CD4-positive, alpha-beta T cell (primary cell): ENCODE results near the gene SCN10A. TPM values are rescaled to one million over a fixed set of nuclear protein-coding genes. Genes with fewer than 3 reads are reported as not detected.

Experiments
- ATAC-seq: fragments of 200-7000 bp; cut with Tn5 transposase; one replicate; pipeline ENCODE4 v1.10.0; 2022; ENCODE audit warnings: mild to moderate bottlenecking; ENCODE audit not compliant: poor library complexity
- CTCF ChIA-PET: fragments of 350-600 bp; sonication (Branson Sonifier 250); formaldehyde crosslinking; loops from one replicate; lab custom pipeline; 2021; ENCODE audit warnings: antibody characterized with exemption, inconsistent platforms; lab: Charles Lee
- POLR2A ChIA-PET: fragments of 350-600 bp; sonication (Branson Sonifier 250); formaldehyde crosslinking; loops from one replicate; lab custom pipeline; 2021; ENCODE audit warnings: antibody characterized with exemption, inconsistent platforms; lab: Charles Lee
- DNase-seq, 14 experiments: peaks; one replicate each; pipeline ENCODE4 v3.0.0-alpha.2; 2013 to 2020; ENCODE audit warnings: mixed read lengths in 2 of 14
- H3K27ac ChIP-seq, 2 donors: one replicate each; pipeline versions ENCODE4 v1.5.1 to v1.7.0; 2013; ENCODE audit warnings: low read length in 2 of 2, low read depth in 1 of 2, mild to moderate bottlenecking in 1 of 2
- H3K27me3 ChIP-seq, 2 experiments: 1 replicate in 1 of 2; 2 replicates in 1 of 2; pipeline versions ENCODE4 v1.6.1 to v1.7.0; 2013; ENCODE audit warnings: low read length in 2 of 2, control low read depth in 1 of 2, mild to moderate bottlenecking in 1 of 2, moderate library complexity in 1 of 2; ENCODE audit not compliant: insufficient read depth in 2 of 2, control insufficient read depth in 1 of 2
- H3K36me3 ChIP-seq: one replicate; pipeline ENCODE4 v1.6.1; 2013; ENCODE audit warnings: low read length, control low read depth; ENCODE audit not compliant: insufficient read depth
- H3K4me1 ChIP-seq: one replicate; pipeline ENCODE4 v1.6.1; 2013; ENCODE audit warnings: low read length, control low read depth; ENCODE audit not compliant: insufficient read depth
- H3K4me3 ChIP-seq: one replicate; pipeline ENCODE4 v1.5.1; 2013; ENCODE audit warnings: mild to moderate bottlenecking, low read length, moderate library complexity
- H3K9me3 ChIP-seq, 2 experiments: 1 replicate in 1 of 2; 2 replicates in 1 of 2; pipeline versions ENCODE4 v1.6.1 to v1.7.0; 2013; ENCODE audit warnings: low read length in 2 of 2, mild to moderate bottlenecking in 2 of 2, control low read depth in 1 of 2, moderate library complexity in 1 of 2; ENCODE audit not compliant: control insufficient read depth in 1 of 2, insufficient read depth in 1 of 2
- H3K27ac Mint-ChIP-seq: one replicate; pipeline ENCODE4 v1.8.0; 2020; ENCODE audit warnings: mixed read lengths
- H3K27me3 Mint-ChIP-seq: one replicate; pipeline ENCODE4 v1.8.0; 2021; ENCODE audit warnings: mixed read lengths
- H3K36me3 Mint-ChIP-seq: one replicate; pipeline ENCODE4 v1.8.0; 2021; ENCODE audit warnings: low read depth, mixed read lengths
- H3K4me1 Mint-ChIP-seq: one replicate; pipeline ENCODE4 v1.8.0; 2021; ENCODE audit warnings: low read depth, mixed read lengths
- H3K4me3 Mint-ChIP-seq: one replicate; pipeline ENCODE4 v1.8.0; 2020; ENCODE audit warnings: mild to moderate bottlenecking, mixed read lengths
- H3K9me3 Mint-ChIP-seq: one replicate; pipeline ENCODE4 v1.8.0; 2020; ENCODE audit warnings: mixed read lengths
- CTCF ChIP-seq: fragments of 200-600 bp; IDR thresholded peaks from one replicate; pipeline ENCODE4 v1.8.0; 2022; ENCODE audit warnings: antibody characterized with exemption, mild to moderate bottlenecking
- intact Hi-C, 2 experiments: fragments of 100-400 bp; cut with DNase I in 1 of 2; cut with micrococcal nuclease in 1 of 2; formaldehyde crosslinking; loops; one replicate each; pipeline versions ENCODE4 v1.15.1 to v1.9.0; 2023 to 2025; cut with DNase I, micrococcal nuclease
- total RNA-seq, 174 experiments: library from RNA in 2 of 174; stranded (reverse) in 2 of 174; gene quantifications; one replicate each; pipeline ENCODE4 v1.2.3 and lab custom pipeline; 2021 to 2026

Gene SCN10A
- total RNA-seq, 2 experiments from 2014 or later = not detected

- peaks cover 20% of the 10 kb centered on the region for H3K27me3 Mint-ChIP-seq
- DNase-seq = no peak
Observed at GRCh38 chr3:38793721-38794120, 22.3 kb downstream of the SCN10A start.

GRCh38 chr3:38792983-38793382 is 23.0 kb downstream of the SCN10A start:
- Histone ChIP-seq H3K27me3 (peaks cover 5 to 7% of the 10 kb centered on the region in 2 experiments), H3K36me3 (no peaks in the 10 kb centered on the region), H3K4me3 (no peak overlapping the region), H3K9me3 (no peaks in the 10 kb centered on the region), H3K27ac (no peak overlapping the region), H3K4me1 (no peaks in the 10 kb centered on the region)
- TF ChIP-seq CTCF = no peak
- intact Hi-C loops = no loop called here
- no peak overlapping the region for H3K4me3 Mint-ChIP-seq
- no peak for DNase-seq
- ATAC-seq = no peak
- H3K27ac Mint-ChIP-seq = no peak overlapping the region
- POLR2A ChIA-PET = no interaction called here
- no peaks in the 10 kb centered on the region for H3K4me1 Mint-ChIP-seq
- H3K27me3 Mint-ChIP-seq = peaks cover 16% of the 10 kb centered on the region
- H3K36me3 Mint-ChIP-seq = no peaks in the 10 kb centered on the region
- CTCF ChIA-PET = no interaction called here
- H3K9me3 Mint-ChIP-seq = no peaks in the 10 kb centered on the region

More at GRCh38 chr3:38793721-38794120, 22.3 kb downstream of the SCN10A start:
- intact Hi-C loops = no loop called here
- no peak for TF ChIP-seq CTCF
- no peaks in the 10 kb centered on the region for H3K9me3 Mint-ChIP-seq
- no peak overlapping the region for H3K27ac ChIP-seq
- no peaks in the 10 kb centered on the region for H3K4me1 ChIP-seq
- POLR2A ChIA-PET = no interaction called here
- H3K36me3 ChIP-seq = no peaks in the 10 kb centered on the region
- no peaks in the 10 kb centered on the region for H3K36me3 Mint-ChIP-seq
- H3K4me3 Mint-ChIP-seq = no peak overlapping the region
- no peak for ATAC-seq
- no peak overlapping the region for H3K4me3 ChIP-seq
- CTCF ChIA-PET = no interaction called here
- no peaks in the 10 kb centered on the region for H3K9me3 ChIP-seq
- no peaks in the 10 kb centered on the region for H3K4me1 Mint-ChIP-seq
- no peak overlapping the region for H3K27ac Mint-ChIP-seq
- peaks cover 5 to 8% of the 10 kb centered on the region in 2 experiments for H3K27me3 ChIP-seq

- no peaks in the 10 kb centered on the region for H3K9me3 Mint-ChIP-seq
- no peak for ATAC-seq
- Histone ChIP-seq H3K9me3 (no peaks in the 10 kb centered on the region), H3K36me3 (no peaks in the 10 kb centered on the region), H3K27ac (no peak overlapping the region), H3K4me1 (no peaks in the 10 kb centered on the region), H3K4me3 (no peak overlapping the region), H3K27me3 (no peaks in the 10 kb centered on the region)
- POLR2A ChIA-PET = no interaction called here
- H3K27me3 Mint-ChIP-seq = peaks cover 27% of the 10 kb centered on the region
- intact Hi-C loops = no loop called here
- H3K27ac Mint-ChIP-seq = no peak overlapping the region
- no peak for DNase-seq
- CTCF ChIA-PET = no interaction called here
- no peaks in the 10 kb centered on the region for H3K4me1 Mint-ChIP-seq
- no peak overlapping the region for H3K4me3 Mint-ChIP-seq
- no peaks in the 10 kb centered on the region for H3K36me3 Mint-ChIP-seq
- TF ChIP-seq CTCF = no peak
Observed at GRCh38 chr3:38782148-38782547, 33.9 kb downstream of the SCN10A start.
